NCI-H226 (cell line): ENCODE measurements around the gene CEP162.
A peak's percentile ranks its signal among the peaks of the same experiment; 100 is the strongest.
"Not testable (repeated sequence)": the region's sequence is repeated elsewhere in the genome, so short reads cannot be mapped to it uniquely, and the experiment has no call there.

Experiments
- DNase-seq: peaks from one replicate; pipeline ENCODE4 v3.0.0-alpha.2; 2015

The CEP162 gene

GRCh38 chr6:84223608-84224007 lies 3.8 kb downstream of the CEP162 start:
- not testable (repeated sequence) for DNase-seq

DNA sequence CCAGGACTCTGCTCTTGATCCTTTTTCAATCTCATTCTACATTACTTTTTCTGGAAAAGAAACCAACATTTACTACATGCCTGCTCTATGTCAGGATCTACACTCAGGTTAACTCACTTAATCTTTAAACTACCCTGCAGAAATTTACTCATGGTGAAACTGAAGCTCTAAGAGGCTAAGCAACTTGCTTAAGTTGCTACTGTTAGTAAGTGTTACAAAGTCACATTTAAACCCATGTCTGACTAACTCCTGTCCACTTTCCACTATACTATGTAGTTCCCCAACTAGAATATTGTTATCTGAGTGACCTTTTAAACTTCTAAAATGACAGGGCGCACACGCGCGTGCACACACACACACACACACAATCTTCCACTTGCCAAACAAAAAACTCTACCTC lies 5.0 kb downstream of the CEP162 start:
- no peak for DNase-seq

- DNase-seq: no peak
Measured at GRCh38 chr6:84220809-84221409, 6.5 kb downstream of the CEP162 start.

DNA sequence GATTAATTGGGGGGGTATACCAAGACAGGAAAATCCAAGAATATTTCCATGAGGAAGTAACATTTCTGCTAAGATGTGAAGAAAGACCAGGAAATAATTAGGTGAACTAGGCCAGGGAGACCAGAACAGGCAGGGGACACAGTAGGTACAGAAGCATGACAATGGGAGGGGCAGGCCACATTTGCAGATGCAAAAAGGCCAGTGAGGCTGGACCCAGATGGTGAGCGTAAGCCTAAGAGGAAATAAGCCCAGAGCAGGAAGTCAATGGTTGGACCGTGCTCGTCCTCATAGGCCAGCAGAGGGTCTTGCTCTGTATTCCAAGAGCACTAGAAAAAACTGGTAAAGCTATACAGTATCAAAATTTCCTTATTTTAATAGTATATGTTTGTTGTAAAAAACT lies 9.4 kb downstream of the CEP162 start:
- no peak for DNase-seq

DNA sequence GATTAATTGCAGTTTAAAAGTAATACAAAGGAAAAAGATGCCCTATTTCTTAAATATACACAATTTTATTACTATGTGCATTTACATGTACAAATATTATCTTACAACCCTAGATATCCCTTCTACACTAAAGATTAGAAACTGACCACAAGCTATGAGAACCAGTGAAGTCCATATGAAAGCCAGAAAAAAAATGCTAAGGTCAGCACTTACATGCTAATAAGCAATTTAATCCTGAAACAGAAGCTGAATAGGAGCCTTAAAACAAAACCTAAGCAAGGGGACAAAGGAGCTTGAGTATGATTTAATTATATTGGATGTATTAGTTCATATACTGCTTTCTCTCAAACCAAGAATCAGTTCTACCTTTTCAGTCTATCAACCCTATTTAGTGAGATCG lies 14.2 kb downstream of the CEP162 start:
- DNase-seq: no peak

GRCh38 chr6:84204011-84204410 lies 23.4 kb downstream of the CEP162 start:
- no peak for DNase-seq

DNA sequence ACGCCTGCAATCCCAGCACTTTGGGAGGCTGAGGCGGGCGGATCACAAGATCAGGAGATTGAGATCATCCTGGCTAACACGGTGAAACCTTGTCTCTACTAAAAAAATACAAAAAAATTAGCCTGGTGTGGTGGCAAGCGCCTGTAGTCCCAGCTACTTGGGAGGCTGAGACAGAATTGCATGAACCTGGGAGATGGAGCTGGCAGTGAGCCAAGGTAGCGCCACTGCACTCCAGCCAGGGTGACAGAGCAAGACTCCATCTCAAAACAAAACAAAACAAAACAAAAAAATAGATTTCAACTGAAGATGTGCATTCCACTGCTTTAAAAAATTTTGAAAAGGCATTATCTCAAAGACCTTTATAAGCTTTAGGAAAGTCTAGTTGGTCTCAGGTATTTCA lies 27.5 kb downstream of the CEP162 start:
- DNase-seq: not testable (repeated sequence)

DNA sequence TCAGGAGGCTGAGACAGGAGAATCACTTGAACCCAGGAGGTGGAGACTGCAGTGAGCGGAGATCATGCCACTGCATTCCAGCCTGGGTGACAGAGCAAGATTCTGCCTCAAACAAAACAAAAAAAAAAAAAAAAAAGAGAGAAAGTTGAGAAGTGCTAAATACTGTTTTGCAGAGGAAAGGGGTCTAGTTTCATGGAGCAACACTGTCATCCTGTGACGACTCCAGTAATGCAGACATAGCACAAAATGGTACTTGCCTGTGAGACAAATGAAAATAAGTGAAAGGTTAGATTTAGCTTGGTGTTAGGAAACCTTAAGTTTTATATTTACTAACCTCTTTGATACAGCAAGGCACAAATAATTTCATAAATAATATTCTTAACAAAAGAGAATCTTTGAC lies 29.7 kb downstream of the CEP162 start:
- DNase-seq: no peak

DNA sequence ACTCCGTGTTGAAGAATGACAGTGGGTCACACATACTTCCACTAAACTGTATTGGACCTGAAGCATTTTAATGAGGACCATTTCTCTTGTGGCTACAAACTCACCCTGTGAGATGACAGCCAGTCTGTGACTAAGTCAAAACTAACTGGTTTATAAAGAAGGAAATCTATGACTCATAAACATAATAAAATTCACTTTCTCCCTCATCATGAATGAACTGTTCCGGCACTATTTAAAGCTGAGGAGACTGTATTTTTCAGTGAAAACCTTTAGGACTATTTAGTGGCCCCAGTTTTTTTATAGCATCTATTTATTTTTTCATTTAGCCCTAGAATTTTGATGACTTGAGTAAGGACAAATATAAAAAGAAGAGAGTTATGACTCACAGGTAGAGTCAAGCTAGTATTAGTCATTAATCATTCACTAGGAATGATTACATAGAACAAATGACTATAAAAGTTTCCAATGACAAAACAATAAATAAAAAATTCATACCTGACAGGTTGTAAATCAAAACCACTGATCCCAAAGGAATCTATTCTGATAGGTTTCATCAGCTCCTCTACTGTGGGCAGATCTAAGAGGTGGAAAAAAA lies 34.2 kb downstream of the CEP162 start:
- DNase-seq: peak; percentile 42

- DNase-seq: no peak
Measured at GRCh38 chr6:84191802-84192201, 35.6 kb downstream of the CEP162 start.

DNA sequence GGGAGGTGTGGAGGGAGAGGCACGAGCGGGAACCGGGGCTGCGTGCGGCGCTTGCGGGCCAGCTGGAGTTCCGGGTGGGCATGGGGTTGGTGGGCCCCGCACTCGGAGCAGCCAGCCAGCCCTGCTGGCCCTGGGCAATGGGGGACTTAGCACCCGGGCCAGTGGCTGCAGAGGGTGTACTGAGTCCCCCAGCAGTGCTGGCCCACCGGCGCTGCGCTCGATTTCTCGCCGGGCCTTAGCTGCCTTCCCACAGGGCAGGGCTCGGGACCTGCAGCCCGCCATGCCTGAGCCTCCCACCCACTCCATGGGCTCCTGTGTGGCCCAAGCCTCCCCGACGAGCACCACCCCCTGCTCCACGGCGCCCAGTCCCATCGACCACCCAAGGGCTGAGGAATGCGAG lies 38.1 kb downstream of the CEP162 start:
- not testable (repeated sequence) for DNase-seq

DNA sequence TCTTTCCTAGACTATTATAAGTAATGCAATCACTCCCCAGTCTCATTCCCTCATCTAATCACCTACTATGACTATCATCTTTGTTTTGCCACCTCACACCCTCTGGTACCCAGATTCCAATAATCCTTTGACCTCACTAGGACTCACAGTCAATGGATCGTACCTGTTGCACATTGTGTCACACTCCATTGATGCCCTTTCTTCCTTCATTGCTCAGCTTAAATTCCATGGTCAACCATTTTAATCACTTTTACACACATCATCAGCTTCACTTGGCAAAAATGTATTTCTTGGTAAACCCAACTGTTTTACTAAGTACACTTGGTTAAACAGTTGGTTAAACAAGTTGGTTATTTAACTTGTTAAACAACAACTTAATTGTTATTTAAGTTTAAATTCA lies 44.0 kb downstream of the CEP162 start:
- no peak for DNase-seq

GRCh38 chr6:84182001-84182400 lies 45.4 kb downstream of the CEP162 start:
- no peak for DNase-seq

DNA sequence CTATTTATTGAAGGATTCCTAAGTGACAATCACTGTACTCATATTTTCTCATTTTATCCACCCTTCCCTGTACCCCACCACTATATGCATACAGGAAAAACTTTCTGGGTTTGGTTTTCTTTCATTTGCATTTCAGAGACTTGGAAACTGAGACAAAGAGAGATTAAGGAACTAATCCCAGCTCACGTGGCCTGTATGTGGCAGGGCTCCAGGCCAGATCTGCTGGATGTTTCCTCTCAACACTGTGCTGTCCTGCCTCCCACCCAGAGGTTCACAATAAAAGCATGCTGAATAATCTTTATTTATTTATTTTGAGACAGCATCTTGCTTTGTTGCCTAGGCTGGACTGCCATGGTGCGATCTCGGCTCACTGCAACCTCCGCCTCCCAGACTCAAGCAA lies 50.2 kb downstream of the CEP162 start:
- DNase-seq: no peak

DNA sequence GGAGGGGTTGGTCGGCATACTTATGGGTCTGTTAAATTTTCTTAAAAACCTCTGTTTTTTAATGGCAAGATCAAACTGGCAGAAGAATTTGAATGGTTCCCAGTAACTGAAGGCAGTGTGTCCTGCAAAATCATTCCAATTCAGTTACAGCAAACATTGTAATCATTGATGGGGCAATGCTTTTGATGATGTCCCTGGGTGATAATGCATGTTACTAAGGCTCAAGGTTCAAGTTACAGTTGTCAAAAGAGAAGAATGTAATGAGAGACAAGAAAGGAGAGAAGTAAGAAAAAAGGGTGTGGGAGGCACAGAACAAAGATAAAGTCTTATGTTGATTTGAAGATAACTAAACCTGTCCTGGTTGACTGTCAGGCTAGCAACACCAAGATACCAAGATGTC lies 54.9 kb downstream of the CEP162 start:
- DNase-seq: no peak

GRCh38 chr6:84172080-84172479 lies 55.4 kb downstream of the CEP162 start:
- DNase-seq: no peak

- no peak for DNase-seq
Measured at GRCh38 chr6:84167457-84167856, 60.0 kb downstream of the CEP162 start.

DNA sequence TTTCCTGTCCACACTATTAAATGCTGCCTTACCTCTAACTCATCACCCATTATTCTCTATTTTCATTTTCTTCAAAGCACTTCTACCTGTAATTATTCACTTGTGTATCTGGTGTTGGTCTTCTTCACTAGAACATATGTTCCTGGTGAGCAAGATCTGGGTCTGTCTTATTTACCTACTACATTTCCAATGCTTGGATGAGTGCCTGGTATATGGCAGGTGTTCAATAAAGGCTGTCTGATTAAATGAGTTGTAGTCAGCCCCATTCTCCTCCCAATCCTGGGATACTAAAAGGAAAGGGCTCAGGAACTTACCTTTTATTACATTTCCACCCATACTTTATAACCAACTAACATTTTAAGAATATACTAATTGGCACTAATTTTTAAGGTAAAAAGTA lies 61.0 kb downstream of the CEP162 start:
- no peak for DNase-seq

DNA sequence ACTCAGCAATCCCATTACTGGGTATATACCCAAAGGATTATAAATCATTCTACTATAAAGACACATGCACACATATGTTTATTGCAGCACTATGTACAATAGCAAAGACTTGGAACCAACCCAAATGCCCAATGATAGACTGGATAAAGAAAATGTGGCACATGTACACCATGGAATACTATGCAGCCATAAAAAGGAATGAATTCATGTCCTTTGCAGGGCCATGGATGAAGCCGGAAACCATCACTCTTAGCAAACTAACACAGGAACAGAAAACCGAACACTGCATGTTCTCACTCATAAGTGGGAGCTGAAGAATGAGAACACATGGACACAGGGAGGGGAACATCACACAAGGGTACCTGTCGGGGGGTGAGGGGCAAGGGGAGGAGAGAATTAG lies 63.1 kb downstream of the CEP162 start:
- DNase-seq: not testable (repeated sequence)

DNA sequence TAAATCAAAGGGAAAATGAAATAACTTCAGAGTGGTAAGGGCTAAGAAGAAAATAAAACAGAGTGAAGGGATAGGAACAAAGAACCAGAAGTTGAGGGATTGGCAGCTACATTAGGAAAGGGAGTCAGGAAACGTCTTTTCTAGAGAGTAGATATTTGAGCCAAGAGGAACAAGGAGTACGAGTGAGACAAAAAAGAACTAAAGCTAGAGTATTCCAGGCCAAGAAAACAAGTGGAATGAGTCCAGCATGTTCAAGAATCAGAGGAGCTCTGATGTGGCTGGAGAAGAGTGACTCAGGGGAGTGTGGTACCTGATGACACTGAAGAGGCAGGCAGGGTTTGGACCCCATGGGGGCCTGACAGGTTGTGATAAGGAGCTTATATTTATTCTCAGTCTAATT lies 66.3 kb downstream of the CEP162 start:
- no peak for DNase-seq

DNA sequence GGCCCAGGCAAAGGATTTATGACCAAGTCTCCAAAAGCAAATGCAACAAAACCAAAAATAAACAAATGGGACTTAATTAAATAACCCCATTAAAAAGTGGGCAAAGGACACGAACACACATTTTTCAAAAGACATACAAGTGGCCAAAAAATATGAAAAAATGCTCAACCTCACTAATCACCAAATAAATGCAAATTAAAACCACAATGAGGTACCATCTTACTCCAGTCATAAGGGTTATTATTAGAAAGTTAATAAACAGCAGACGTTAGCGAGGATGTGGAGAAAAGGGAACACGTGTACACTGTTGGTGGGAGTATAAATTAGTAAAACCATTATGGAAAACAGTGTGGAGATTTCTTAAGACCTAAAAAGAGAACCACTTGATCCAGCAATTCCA lies 71.1 kb downstream of the CEP162 start:
- no peak for DNase-seq

DNA sequence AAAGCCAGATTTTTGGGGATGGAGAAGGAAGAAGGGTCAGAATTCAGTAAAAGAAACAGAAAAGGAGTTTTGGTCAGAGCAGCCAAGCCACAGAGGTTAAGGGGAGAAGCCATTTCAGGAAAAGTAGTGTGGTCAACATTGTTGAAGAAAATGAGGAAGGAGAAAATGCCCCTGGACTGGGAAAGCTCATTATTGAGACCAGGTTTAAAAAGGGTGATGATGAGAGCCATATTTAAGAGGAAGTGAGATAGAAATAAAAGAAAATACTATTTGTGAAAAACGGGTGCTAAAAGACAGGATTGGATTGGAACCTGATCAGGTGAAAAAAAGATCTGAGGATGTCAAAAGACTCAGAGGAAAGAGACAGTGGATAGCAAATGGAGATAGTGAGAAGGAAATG lies 75.8 kb downstream of the CEP162 start:
- DNase-seq: no peak

- peak; percentile 41 for DNase-seq
Measured at GRCh38 chr6:84150705-84151104, 76.7 kb downstream of the CEP162 start.

GRCh38 chr6:84141521-84141920 lies 85.9 kb downstream of the CEP162 start:
- DNase-seq: no peak

GRCh38 chr6:84139311-84139710 lies 88.1 kb downstream of the CEP162 start:
- DNase-seq: no peak
